Spleen (tissue), 11 donors: ENCODE measurements around the gene CCDC6. TPM values are rescaled to one million over a fixed set of nuclear protein-coding genes. Genes with fewer than 3 reads are reported as not detected.
"Not testable (repeated sequence)": the region's sequence is repeated elsewhere in the genome, so short reads cannot be mapped to it uniquely, and the experiment has no call there.

Experiments
- DNase-seq: peaks from one replicate; pipeline ENCODE4 v3.0.0-alpha.2; 2020
- H3K27ac ChIP-seq, 8 donors: fragments of 200-600 bp; sonication (generic) in 7 of 8; 1 replicate in 4 of 8; 2 replicates in 4 of 8; pipeline versions ENCODE4 v1.5.0 to v1.8.0; 2016 to 2021; ENCODE audit warnings: inconsistent platforms in 4 of 8, mild to moderate bottlenecking in 4 of 8, moderate library complexity in 1 of 8
- H3K27me3 ChIP-seq, 7 donors: fragments of 200-600 bp; sonication (generic) in 6 of 7; replicated peaks in 1 of 7; 1 replicate in 4 of 7; 2 replicates in 3 of 7; pipeline versions ENCODE4 v1.5.0 to v1.8.0; 2016 to 2021; ENCODE audit warnings: inconsistent platforms in 3 of 7, mild to moderate bottlenecking in 1 of 7
- H3K36me3 ChIP-seq, 6 donors: fragments of 200-600 bp; sonication (generic) in 5 of 6; 1 replicate in 4 of 6; 2 replicates in 2 of 6; pipeline versions ENCODE4 v1.5.0 to v1.8.0; 2016 to 2021; ENCODE audit warnings: inconsistent platforms in 2 of 6
- H3K4me1 ChIP-seq, 6 donors: fragments of 200-600 bp; sonication (generic) in 5 of 6; 1 replicate in 3 of 6; 2 replicates in 3 of 6; pipeline versions ENCODE4 v1.5.0 to v1.8.0; 2016 to 2021; ENCODE audit warnings: inconsistent platforms in 3 of 6
- H3K4me3 ChIP-seq, 8 donors: fragments of 200-600 bp; sonication (generic) in 7 of 8; 1 replicate in 4 of 8; 2 replicates in 4 of 8; pipeline versions ENCODE4 v1.5.0 to v1.8.0; 2016 to 2021; ENCODE audit warnings: inconsistent platforms in 4 of 8, mild to moderate bottlenecking in 4 of 8, moderate library complexity in 2 of 8
- H3K9me3 ChIP-seq, 8 donors: fragments of 200-600 bp; sonication (generic) in 7 of 8; 1 replicate in 4 of 8; 2 replicates in 4 of 8; pipeline versions ENCODE4 v1.5.0 to v1.8.0; 2016 to 2021; ENCODE audit warnings: inconsistent platforms in 4 of 8
- POLR2A ChIP-seq, 3 donors: fragments of 450-650 bp; IDR thresholded peaks; one replicate each; pipeline ENCODE4 v1.5.1; 2017; ENCODE audit warnings: antibody characterized with exemption in 3 of 3, mild to moderate bottlenecking in 1 of 3
- POLR2AphosphoS5 ChIP-seq, 3 donors: sonication (generic); formaldehyde crosslinking; IDR thresholded peaks; one replicate each; pipeline ENCODE4 v1.5.1; 2017; ENCODE audit warnings: antibody characterized with exemption in 3 of 3
- WGBS, 5 donors: extraction: QIAGEN DNeasy Blood & Tissue Kit in 3 of 5; methylation state at CpG; one replicate each; pipeline versions ENCODE4 v1.1.5 to v1.1.7; 2013 to 2018; 5-methylcytosine and 5-hydroxymethylcytosine counted together
- intact Hi-C: fragments of 100-400 bp; cut with DNase I; formaldehyde crosslinking; loops from one replicate; pipeline ENCODE4 v1.15.0; 2023; ENCODE audit warnings: low total_unique reads
- polyA plus RNA-seq, 3 donors: library from polyadenylated mRNA; stranded (reverse); fragments of 200-250 nt; gene quantifications; one replicate each; pipeline ENCODE4 v1.2.1, GENCODE V29; 2013
- total RNA-seq, 7 donors: library from RNA; depleted of rRNA in 3 of 7; stranded (reverse); fragments of >200 nt in 3 of 7; fragmentation: NEBNext Ultra II Directional in 4 of 7; extraction: Animal tissue kit (Norgen Biotek cat#: 25700) in 4 of 7; gene quantifications; one replicate each; pipeline versions ENCODE4 v1.1.0 to v1.2.1, GENCODE V29; 2016 to 2021
- TF ChIP-seq, protein P1 (sequence below), 11 experiments: fragments of 200-600 bp in 7 of 11; fragments of 450-650 bp in 4 of 11; sonication (generic) in 4 of 11; IDR thresholded peaks in 8 of 11; conservative IDR thresholded peaks in 3 of 11; 1 replicate in 7 of 11; 2 replicates in 4 of 11; pipeline versions ENCODE4 v1.4.0 to v1.8.0; 2016 to 2021; ENCODE audit warnings: antibody characterized with exemption in 11 of 11, inconsistent platforms in 4 of 11, mild to moderate bottlenecking in 1 of 11
- donor health status: healthy with polysubstance abuse.
- donor health status: DM: no; HTN: no; CAD: no; lungs with moderate emphysema.
- donor health status: DM: no; HTN: no; CAD: no.
- donor health status: Bipolar disorder and iron deficiency.
- donor health status: healthy.
- donor health status: DM: no; HTN: no; CAD: no.
- donor health status: DM: yes; HTN: yes; CAD: no.

The CCDC6 gene
- total and polyA plus RNA-seq, 10 donors: 8.7 to 55.1 (median 37.6) TPM

DNA sequence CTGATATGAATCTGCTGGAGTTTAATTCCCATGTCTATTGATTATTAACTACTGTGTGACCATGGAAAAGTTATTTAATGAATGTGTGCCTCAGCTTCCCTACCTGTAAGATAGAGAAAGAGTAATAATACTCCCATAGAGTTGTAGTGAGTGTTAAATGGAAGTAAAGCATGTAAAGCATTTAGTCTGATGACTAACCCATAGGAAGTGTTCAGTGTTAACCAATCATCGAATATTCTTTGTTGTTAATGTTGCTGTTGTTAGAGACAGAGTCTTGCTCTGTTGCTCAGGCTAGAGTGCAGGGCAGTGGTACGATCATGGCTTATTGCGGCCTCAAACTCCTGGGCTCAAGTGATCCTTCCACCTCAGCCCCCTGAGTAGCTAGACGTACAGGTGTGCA lies 36.2 kb upstream of the CCDC6 start:
- Histone ChIP-seq H3K9me3 (no peaks in the 10 kb centered on the region), H3K36me3 (no peaks in the 10 kb centered on the region), H3K4me1 (no peaks in the 10 kb centered on the region), H3K4me3 (no peak overlapping the region), H3K27me3 (no peaks in the 10 kb centered on the region), H3K27ac (no peak overlapping the region)
- WGBS, 5 donors: 89 to 96% (median 91%) methylated on average over 4 of the region's 4 CpGs
- DNase-seq: no peak
- TF ChIP-seq POLR2A (IDR thresholded peaks at IDR 0.05): no peak
- TF ChIP-seq, protein P1, sequence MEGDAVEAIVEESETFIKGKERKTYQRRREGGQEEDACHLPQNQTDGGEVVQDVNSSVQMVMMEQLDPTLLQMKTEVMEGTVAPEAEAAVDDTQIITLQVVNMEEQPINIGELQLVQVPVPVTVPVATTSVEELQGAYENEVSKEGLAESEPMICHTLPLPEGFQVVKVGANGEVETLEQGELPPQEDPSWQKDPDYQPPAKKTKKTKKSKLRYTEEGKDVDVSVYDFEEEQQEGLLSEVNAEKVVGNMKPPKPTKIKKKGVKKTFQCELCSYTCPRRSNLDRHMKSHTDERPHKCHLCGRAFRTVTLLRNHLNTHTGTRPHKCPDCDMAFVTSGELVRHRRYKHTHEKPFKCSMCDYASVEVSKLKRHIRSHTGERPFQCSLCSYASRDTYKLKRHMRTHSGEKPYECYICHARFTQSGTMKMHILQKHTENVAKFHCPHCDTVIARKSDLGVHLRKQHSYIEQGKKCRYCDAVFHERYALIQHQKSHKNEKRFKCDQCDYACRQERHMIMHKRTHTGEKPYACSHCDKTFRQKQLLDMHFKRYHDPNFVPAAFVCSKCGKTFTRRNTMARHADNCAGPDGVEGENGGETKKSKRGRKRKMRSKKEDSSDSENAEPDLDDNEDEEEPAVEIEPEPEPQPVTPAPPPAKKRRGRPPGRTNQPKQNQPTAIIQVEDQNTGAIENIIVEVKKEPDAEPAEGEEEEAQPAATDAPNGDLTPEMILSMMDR (IDR thresholded peaks at IDR 0.05 in 8 of 11, conservative IDR thresholded peaks at IDR 0.05 in 3 of 11): no peak
- TF ChIP-seq POLR2AphosphoS5 (IDR thresholded peaks at IDR 0.05): no peak
- intact Hi-C loops: no loop called here

DNA sequence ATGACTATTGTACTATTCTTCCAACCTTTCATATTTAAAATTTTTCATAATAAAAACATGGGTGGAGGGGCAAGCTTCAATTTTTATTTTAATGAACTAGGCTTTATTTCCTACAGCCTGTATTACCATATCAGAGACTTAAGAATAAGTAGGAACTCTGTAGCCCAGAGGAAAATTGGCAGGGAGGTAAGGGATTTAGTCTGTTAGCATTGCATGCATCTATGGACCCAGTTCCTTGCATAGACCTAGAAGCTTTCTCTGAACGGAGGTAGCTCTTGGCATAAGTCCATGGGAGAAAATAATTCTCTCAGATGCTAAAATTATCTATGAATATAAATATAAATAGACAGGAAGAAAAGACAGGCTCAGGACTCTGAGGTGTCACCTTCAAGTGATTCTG lies 31.4 kb upstream of the CCDC6 start:
- intact Hi-C loops: no loop called here
- no peak for DNase-seq
- 60 to 77% (median 68%) methylated on average over 1 of the region's 1 CpG for WGBS, 5 donors
- Histone ChIP-seq H3K4me1 (no peaks in the 10 kb centered on the region), H3K27ac (no peak overlapping the region), H3K9me3 (no peaks in the 10 kb centered on the region), H3K27me3 (no peaks in the 10 kb centered on the region), H3K4me3 (no peak overlapping the region), H3K36me3 (no peaks in the 10 kb centered on the region)
- TF ChIP-seq POLR2A (IDR thresholded peaks at IDR 0.05): no peak
- TF ChIP-seq, protein P1 (IDR thresholded peaks at IDR 0.05 in 8 of 11, conservative IDR thresholded peaks at IDR 0.05 in 3 of 11): no peak
- no peak for TF ChIP-seq POLR2AphosphoS5 (IDR thresholded peaks at IDR 0.05)

DNA sequence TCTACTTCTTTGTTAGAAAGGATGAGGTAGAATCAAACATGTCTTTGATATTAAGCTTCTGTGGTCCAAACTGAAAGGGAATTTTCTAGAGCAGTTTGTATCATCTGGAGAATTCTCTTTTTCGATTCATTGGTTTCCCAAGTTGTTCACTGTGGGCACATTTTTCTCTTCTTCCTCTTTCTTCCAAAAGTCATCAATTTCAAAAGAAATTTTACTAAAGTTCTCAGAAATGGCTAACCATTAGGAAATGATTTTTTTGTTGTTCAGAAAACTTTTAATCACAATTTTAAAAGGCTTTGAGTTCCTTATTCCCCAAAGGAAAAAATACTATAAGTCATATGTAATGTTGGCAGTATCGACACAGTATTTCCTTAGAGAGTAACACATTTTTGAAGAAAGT lies 28.3 kb upstream of the CCDC6 start:
- no peaks in the 10 kb centered on the region for H3K27me3 ChIP-seq
- H3K9me3 ChIP-seq: peaks cover 0 to 6% (median 0%) of the 10 kb centered on the region in 8 donors
- intact Hi-C loops: no loop called here
- 25 to 50% (median 37%) methylated on average over 2 of the region's 2 CpGs for WGBS, 5 donors
- no peaks in the 10 kb centered on the region for H3K36me3 ChIP-seq
- H3K4me3 ChIP-seq: no peak overlapping the region
- TF ChIP-seq POLR2A (IDR thresholded peaks at IDR 0.05): no peak
- TF ChIP-seq, protein P1 (IDR thresholded peaks at IDR 0.05 in 8 of 11, conservative IDR thresholded peaks at IDR 0.05 in 3 of 11): no peak
- no peak for TF ChIP-seq POLR2AphosphoS5 (IDR thresholded peaks at IDR 0.05)
- H3K4me1 ChIP-seq: no peaks in the 10 kb centered on the region
- DNase-seq: no peak
- no peak overlapping the region for H3K27ac ChIP-seq

DNA sequence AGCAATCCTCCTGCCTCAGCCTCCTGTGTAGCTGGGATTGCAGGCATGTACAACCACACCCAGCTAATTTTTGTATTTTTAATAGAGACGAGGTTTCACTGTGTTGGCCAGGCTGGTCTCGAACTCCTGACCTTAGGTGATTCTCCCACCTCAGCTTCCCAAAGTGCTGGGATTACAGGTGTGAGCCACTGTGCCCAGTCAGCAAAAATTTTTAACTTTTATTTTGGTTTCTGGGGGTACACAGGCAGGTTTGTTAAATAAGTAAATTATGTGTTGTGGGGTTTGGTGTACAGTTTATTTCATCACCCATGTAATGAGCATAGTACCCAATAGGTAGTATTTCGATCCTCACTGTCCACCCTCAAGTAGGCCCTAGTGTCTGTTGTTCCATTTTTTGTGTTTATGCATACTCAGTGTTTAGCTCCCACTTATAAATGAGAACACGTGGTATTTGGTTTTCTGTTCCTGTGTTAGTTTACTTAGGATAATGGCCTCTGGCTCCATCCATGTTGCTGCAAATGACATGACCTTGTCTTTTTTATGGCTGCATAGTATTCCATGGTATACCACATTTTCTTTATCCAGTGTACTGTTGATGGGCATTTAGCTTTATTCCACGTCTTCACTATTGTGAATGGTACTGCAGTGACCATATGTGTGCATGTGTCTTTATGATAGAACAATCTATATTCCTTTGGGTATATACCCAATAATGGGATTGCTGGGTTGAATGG lies 24.6 kb upstream of the CCDC6 start:
- DNase-seq, H3K4me1 ChIP-seq, H3K27me3 ChIP-seq, intact Hi-C loops, H3K4me3 ChIP-seq, H3K36me3 ChIP-seq, H3K27ac ChIP-seq, H3K9me3 ChIP-seq: not testable (repeated sequence)
- WGBS, 5 donors: 84 to 95% (median 88%) methylated on average over 5 of the region's 5 CpGs
